IMR-90 (cell line): ENCODE measurements around the gene TMLHE. TPM values are rescaled to one million over a fixed set of nuclear protein-coding genes. Genes with fewer than 3 reads are reported as not detected.
"Not testable (repeated sequence)": the region's sequence is repeated elsewhere in the genome, so short reads cannot be mapped to it uniquely, and the experiment has no call there.

Experiments
- ATAC-seq: fragments of 200-7000 bp; cut with Tn5 transposase; 2 replicates; pipeline ENCODE4 v1.9.1; 2020; ENCODE audit warnings: low read depth, mild to moderate bottlenecking, moderate library complexity
- BruUV-seq: library from RNA; stranded (reverse); fragments of 400-500 nt; replicated peaks from 2 replicates; lab custom pipeline; 2021; lab: Mats Ljungman, UMichigan
- CTCF ChIA-PET: fragments of 300-600 bp; formaldehyde crosslinking; extraction: SDS; loops from one replicate; lab custom pipeline; 2021; ENCODE audit warnings: antibody characterized with exemption; lab: Yijun Ruan, JAX
- POLR2A ChIA-PET: fragments of 300-600 bp; sonication (Branson Sonifier 250); formaldehyde crosslinking; loops from one replicate; lab custom pipeline; 2022; ENCODE audit warnings: antibody characterized with exemption; ENCODE audit not compliant: unreplicated experiment; lab: Charles Lee
- DNase-seq: peaks from one replicate; pipeline ENCODE4 v3.0.0; 2013
- H2AFZ ChIP-seq: replicated peaks from 2 replicates; pipeline ENCODE3; 2013; ENCODE audit warnings: low read length, mild to moderate bottlenecking; ENCODE audit not compliant: poor library complexity
- H2AK5ac ChIP-seq: 2 replicates; pipeline ENCODE4 v1.6.1; 2013; ENCODE audit warnings: low read depth, low read length, inconsistent platforms
- H2AK9ac ChIP-seq: replicated peaks from 2 replicates; pipeline ENCODE3; 2013; ENCODE audit warnings: mild to moderate bottlenecking, low read depth, low read length, moderate library complexity; ENCODE audit not compliant: poor library complexity
- H2BK120ac ChIP-seq: 2 replicates; pipeline ENCODE4 v1.6.1; 2013; ENCODE audit warnings: low read depth, low read length, inconsistent platforms
- H2BK15ac ChIP-seq: 3 replicates; pipeline ENCODE4 v1.6.1; 2013; ENCODE audit warnings: low read depth, low read length, inconsistent platforms
- H2BK20ac ChIP-seq: 2 replicates; pipeline ENCODE4 v1.6.1; 2013; ENCODE audit warnings: low read depth, mild to moderate bottlenecking, inconsistent platforms, low read length, moderate library complexity
- H2BK5ac ChIP-seq: 2 replicates; pipeline ENCODE4 v1.6.1; 2013; ENCODE audit warnings: mild to moderate bottlenecking, low read depth, low read length, inconsistent platforms; ENCODE audit not compliant: poor library complexity, severe bottlenecking
- H3K14ac ChIP-seq: replicated peaks from 2 replicates; pipeline ENCODE4 v1.6.1; 2013; ENCODE audit warnings: low read depth, low read length, inconsistent platforms
- H3K18ac ChIP-seq: 2 replicates; pipeline ENCODE4 v1.6.1; 2013; ENCODE audit warnings: low read depth, low read length, control low read depth
- H3K23ac ChIP-seq: 2 replicates; pipeline ENCODE4 v1.6.1; 2013; ENCODE audit warnings: low read depth, low read length, inconsistent platforms
- H3K27ac ChIP-seq: 2 replicates; pipeline ENCODE4 v1.5.1; 2013; ENCODE audit warnings: mild to moderate bottlenecking, control low read depth, low read length; ENCODE audit not compliant: insufficient read depth
- H3K27me3 ChIP-seq: 2 replicates; pipeline ENCODE4 v1.6.1; 2013; ENCODE audit warnings: low read length; ENCODE audit not compliant: control insufficient read depth, insufficient read depth
- H3K36me3 ChIP-seq: 2 replicates; pipeline ENCODE4 v1.6.1; 2013; ENCODE audit warnings: low read length, mixed read lengths; ENCODE audit not compliant: control insufficient read depth, insufficient read depth
- H3K4ac ChIP-seq: 2 replicates; pipeline ENCODE4 v1.6.1; 2013; ENCODE audit warnings: low read depth, low read length, inconsistent platforms
- H3K4me1 ChIP-seq: 2 replicates; pipeline ENCODE4 v1.6.1; 2013; ENCODE audit warnings: low read length, mixed read lengths; ENCODE audit not compliant: control insufficient read depth, insufficient read depth
- H3K4me2 ChIP-seq: 2 replicates; pipeline ENCODE4 v1.6.1; 2013; ENCODE audit warnings: low read depth, mild to moderate bottlenecking, control low read depth, low read length, moderate library complexity
- H3K4me3 ChIP-seq: 2 replicates; pipeline ENCODE4 v1.5.1; 2013; ENCODE audit warnings: low read depth, mild to moderate bottlenecking, control low read depth, low read length, moderate library complexity; ENCODE audit not compliant: insufficient read depth
- H3K56ac ChIP-seq: 2 replicates; pipeline ENCODE4 v1.6.1; 2013; ENCODE audit warnings: low read length, inconsistent platforms; ENCODE audit not compliant: insufficient read depth; ENCODE audit errors: extremely low read depth
- H3K79me1 ChIP-seq, 2 experiments: 2 replicates each; pipeline ENCODE4 v1.6.1; 2013; ENCODE audit warnings: low read length in 2 of 2, inconsistent platforms in 1 of 2, low read depth in 1 of 2
- H3K9ac ChIP-seq: 2 replicates; pipeline ENCODE4 v1.6.1; 2013; ENCODE audit warnings: low read depth, low read length, control low read depth
- H3K9me1 ChIP-seq: 2 replicates; pipeline ENCODE4 v1.6.1; 2013; ENCODE audit warnings: low read length, inconsistent platforms; ENCODE audit not compliant: insufficient read depth
- H3K9me3 ChIP-seq: 2 replicates; pipeline ENCODE4 v1.6.1; 2013; ENCODE audit warnings: low read length; ENCODE audit not compliant: control insufficient read depth, insufficient read depth
- H4K20me1 ChIP-seq: 2 replicates; pipeline ENCODE4 v1.6.1; 2013; ENCODE audit warnings: low read length, inconsistent platforms; ENCODE audit not compliant: insufficient read depth
- H4K5ac ChIP-seq: 2 replicates; pipeline ENCODE4 v1.6.1; 2013; ENCODE audit warnings: mild to moderate bottlenecking, low read depth, low read length, control low read depth
- H4K8ac ChIP-seq, 2 experiments: 2 replicates each; pipeline ENCODE4 v1.6.1; 2013; ENCODE audit warnings: low read depth in 2 of 2, low read length in 2 of 2, control low read depth in 1 of 2, inconsistent platforms in 1 of 2
- H4K91ac ChIP-seq: 2 replicates; pipeline ENCODE4 v1.6.1; 2013; ENCODE audit warnings: low read depth, low read length, inconsistent platforms; ENCODE audit not compliant: insufficient read depth
- WGBS, 2 experiments: methylation state at CpG; one replicate each; pipeline versions ENCODE4 v1.1.5 to v1.1.7; 2013; ENCODE audit warnings: missing lambda C conversion rate in 2 of 2; ENCODE audit not compliant: insufficient read length in 1 of 2; ENCODE audit errors: extremely low coverage in 2 of 2; 5-methylcytosine and 5-hydroxymethylcytosine counted together
- dilution Hi-C: fragments of 300-500 bp; cut with HindIII; formaldehyde crosslinking; loops from one replicate; pipeline ENCODE4 v1.14.3; 2018; ENCODE audit warnings: low sequenced_read_pairs; ENCODE audit not compliant: unreplicated experiment
- in situ Hi-C: fragments of 300-500 bp; cut with MboI; formaldehyde crosslinking; loops from 3 replicates; pipeline ENCODE4 v1.14.3; 2019; ENCODE audit warnings: low sequenced_read_pairs, inconsistent platforms, mixed read lengths
- intact Hi-C: fragments of 100-400 bp; cut with micrococcal nuclease; formaldehyde crosslinking; loops from 2 replicates; pipeline ENCODE4 v1.10.0; 2022
- polyA plus RNA-seq, 3 experiments: library from polyadenylated mRNA; depleted of rRNA; stranded (reverse); fragments of >200 nt; gene quantifications; 2 replicates each; pipeline ENCODE4 v1.2.3, GENCODE V29; 2012; ENCODE audit warnings: low replicate concordance in 1 of 3
- total RNA-seq: library from RNA; depleted of rRNA; stranded (reverse); fragments of >200 nt; gene quantifications from 2 replicates; pipeline ENCODE4 v1.2.3, GENCODE V29; 2012

Gene TMLHE
- total and polyA plus RNA-seq, 2 of the 4 experiments (the other 2 are of a cell fraction): 10.9 to 20.4 TPM

DNA sequence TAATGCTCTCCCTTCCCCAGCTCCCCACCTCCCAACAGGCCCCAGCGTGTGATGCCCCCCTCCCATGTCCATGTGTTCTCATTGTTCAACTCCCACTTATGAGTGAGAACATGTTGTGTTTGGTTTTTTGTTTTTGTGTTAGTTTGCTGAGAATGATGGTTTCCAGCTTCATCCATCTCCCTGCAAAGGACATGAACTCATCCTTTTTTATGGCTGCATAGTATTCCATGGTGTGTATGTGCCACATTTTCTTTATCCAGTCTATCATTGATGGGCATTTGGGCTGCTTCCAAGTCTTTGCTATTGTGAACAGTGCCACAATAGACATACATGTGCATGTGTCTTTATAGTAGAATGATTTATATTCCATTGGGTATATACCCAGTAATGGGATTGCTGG is 22.3 kb upstream of the TMLHE start:
- H4K20me1 ChIP-seq, H3K4me3 ChIP-seq, H3K79me1 ChIP-seq, H3K9ac ChIP-seq, H3K4ac ChIP-seq, H3K23ac ChIP-seq, intact Hi-C loops, H3K56ac ChIP-seq, H3K36me3 ChIP-seq, dilution Hi-C loops, H3K4me2 ChIP-seq, POLR2A ChIA-PET, H3K9me3 ChIP-seq, in situ Hi-C loops, H4K91ac ChIP-seq, H2BK120ac ChIP-seq, H2AK5ac ChIP-seq, H3K27ac ChIP-seq, H2BK20ac ChIP-seq, H4K5ac ChIP-seq, H3K9me1 ChIP-seq, H3K14ac ChIP-seq, DNase-seq, H2AK9ac ChIP-seq, ATAC-seq, CTCF ChIA-PET, H3K4me1 ChIP-seq, H4K8ac ChIP-seq, H2BK15ac ChIP-seq, H2BK5ac ChIP-seq, H3K18ac ChIP-seq, H2AFZ ChIP-seq, BruUV-seq, H3K27me3 ChIP-seq: not testable (repeated sequence)
- no CpG with 5 or more reads among the region's 1 CpG for WGBS, 2 experiments
